Activated CD4-positive, alpha-beta memory T cell treated with anti-CD3 and anti-CD28 coated beads for 36 hours (primary cell): ENCODE results near the gene KIAA1671. TPM values are rescaled to one million over a fixed set of nuclear protein-coding genes. Genes with fewer than 3 reads are reported as not detected.
"Not testable (repeated sequence)": the region's sequence is repeated elsewhere in the genome, so short reads cannot be mapped to it uniquely, and the experiment has no call there.

Experiments used
- CTCF ChIA-PET: fragments of 350-600 bp; sonication (Branson Sonifier 250); formaldehyde crosslinking; loops from one replicate; lab custom pipeline; 2021; ENCODE audit warnings: antibody characterized with exemption, inconsistent platforms; lab: Charles Lee
- POLR2A ChIA-PET: fragments of 350-600 bp; sonication (Branson Sonifier 250); formaldehyde crosslinking; loops from one replicate; lab custom pipeline; 2021; ENCODE audit warnings: antibody characterized with exemption; lab: Charles Lee
- DNase-seq: peaks from one replicate; pipeline ENCODE4 v3.0.0-alpha.2; 2020
- H3K27ac Mint-ChIP-seq: one replicate; pipeline ENCODE4 v1.8.0; 2021; ENCODE audit warnings: mixed read lengths
- H3K27me3 Mint-ChIP-seq: one replicate; pipeline ENCODE4 v1.8.0; 2021; ENCODE audit warnings: mixed read lengths
- H3K36me3 Mint-ChIP-seq: one replicate; pipeline ENCODE4 v1.8.0; 2021; ENCODE audit warnings: mixed read lengths
- H3K4me1 Mint-ChIP-seq: one replicate; pipeline ENCODE4 v1.8.0; 2021; ENCODE audit warnings: low read depth, mixed read lengths
- H3K4me3 Mint-ChIP-seq: one replicate; pipeline ENCODE4 v1.8.0; 2021; ENCODE audit warnings: mild to moderate bottlenecking, mixed read lengths
- H3K9me3 Mint-ChIP-seq: one replicate; pipeline ENCODE4 v1.8.0; 2021; ENCODE audit warnings: mixed read lengths
- intact Hi-C: fragments of 100-400 bp; cut with micrococcal nuclease; formaldehyde crosslinking; loops from one replicate; pipeline ENCODE4 v1.15.1; 2023
- total RNA-seq, 2 experiments: library from RNA; stranded (reverse); gene quantifications; one replicate each; pipeline ENCODE4 v1.2.3, GENCODE V29; 2021

Gene KIAA1671
- total RNA-seq, 2 experiments from 2014 or later = 6.5 to 6.8 TPM

DNA sequence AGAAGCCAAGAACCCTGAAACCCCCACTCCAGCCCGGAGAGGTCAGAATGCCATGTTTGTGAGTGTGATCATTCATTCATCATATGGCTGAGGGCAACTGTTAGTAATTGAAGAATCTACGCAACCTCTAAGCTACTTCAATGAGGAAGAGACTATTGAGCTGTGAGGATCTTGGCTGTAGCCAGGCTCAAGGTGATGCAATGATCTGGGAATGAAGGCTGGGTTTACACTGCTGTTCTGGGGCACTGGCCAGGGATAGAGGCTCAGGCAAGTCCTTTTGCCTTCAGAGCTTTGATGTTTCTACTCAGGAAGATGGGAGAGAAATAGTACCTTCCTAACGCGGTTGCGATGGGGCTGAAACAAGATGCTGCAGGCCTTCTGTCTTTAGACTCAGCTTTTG, 279.8 kb downstream of the KIAA1671 start:
- Mint-ChIP-seq H3K4me3 (no peak overlapping the region), H3K36me3 (no peaks in the 10 kb centered on the region), H3K9me3 (no peaks in the 10 kb centered on the region), H3K4me1 (peaks cover 4% of the 10 kb centered on the region), H3K27me3 (peaks cover 31% of the 10 kb centered on the region), H3K27ac (no peak overlapping the region)
- intact Hi-C loops = loop anchor here (10.0 kb wide), 1 partner anchor 102 kb away; no protein-coding TSS in a partner anchor
- ChIA-PET CTCF (no interaction called here), POLR2A (no interaction called here)
- DNase-seq = no peak

DNA sequence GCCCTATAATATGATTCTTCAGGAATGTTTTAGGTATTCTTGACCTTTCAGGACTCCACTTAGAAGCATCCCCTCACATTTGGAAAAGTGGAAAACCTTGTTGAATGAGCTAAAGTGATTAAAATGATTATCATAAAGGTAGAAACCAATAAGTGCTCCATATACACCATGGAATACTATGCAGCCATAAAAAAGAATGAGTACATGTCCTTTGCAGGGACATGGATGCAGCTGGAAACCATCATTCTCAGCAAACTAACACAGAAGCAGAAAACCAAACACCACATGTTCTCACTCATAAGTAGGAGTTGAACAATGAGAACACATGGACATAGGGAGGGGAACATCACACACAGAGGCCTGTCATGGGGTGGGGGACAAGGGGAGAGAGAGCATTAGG, 281.2 kb downstream of the KIAA1671 start:
- POLR2A ChIA-PET, H3K9me3 Mint-ChIP-seq, H3K4me3 Mint-ChIP-seq, DNase-seq, H3K27ac Mint-ChIP-seq, H3K4me1 Mint-ChIP-seq, H3K36me3 Mint-ChIP-seq: not testable (repeated sequence)
- H3K27me3 Mint-ChIP-seq = peaks cover 34% of the 10 kb centered on the region
- CTCF ChIA-PET = interaction anchor here (1.0 to 2.0 kb wide), 2 partner anchors 24 to 100 kb away, joined by 3 to 6 read pairs; no protein-coding TSS in a partner anchor
- intact Hi-C loops = loop anchor here (10.0 kb wide), 1 partner anchor 101 kb away; no protein-coding TSS in a partner anchor

DNA sequence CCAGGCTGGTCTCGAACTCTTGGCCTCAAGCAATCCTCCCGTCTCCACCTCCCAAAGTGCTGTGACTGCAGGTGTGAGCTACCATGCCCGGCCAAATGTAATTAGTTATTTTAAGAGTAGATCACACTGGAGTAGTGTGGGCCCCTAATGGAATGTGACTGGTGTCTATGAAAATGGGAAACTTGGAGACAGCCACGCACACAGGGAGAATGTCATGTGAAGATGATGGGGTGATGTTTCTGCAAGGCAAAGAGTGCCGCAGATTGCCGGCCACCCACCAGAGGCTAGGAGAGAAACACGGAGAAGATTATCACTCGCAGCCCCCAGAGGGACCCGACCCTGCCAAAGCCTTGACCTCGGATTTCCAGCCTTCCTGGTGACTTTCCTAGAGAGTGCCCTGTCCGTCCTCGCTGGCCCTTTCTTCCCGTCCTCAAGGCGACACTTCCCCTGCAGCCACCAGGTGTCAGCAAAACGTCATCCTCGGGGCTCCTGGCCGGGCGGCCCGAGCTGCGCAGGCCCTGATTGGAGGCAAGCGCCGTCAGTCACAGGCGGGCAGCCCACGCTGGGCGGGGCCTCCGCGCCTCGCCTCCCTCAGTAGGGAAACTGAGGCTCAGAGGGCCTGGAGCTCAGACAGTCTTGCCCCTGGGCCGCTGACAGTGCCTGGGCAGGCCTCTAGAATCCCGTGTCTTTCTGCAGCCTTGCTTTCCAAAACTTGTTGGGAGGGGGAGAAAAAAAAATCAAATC, 283.2 kb downstream of the KIAA1671 start:
- CTCF ChIA-PET = interaction anchor here (0.6 to 1.6 kb wide), 8 partner anchors 18 to 209 kb away, joined by 3 to 5 read pairs (median 3); no protein-coding TSS in a partner anchor
- no peak overlapping the region for H3K27ac Mint-ChIP-seq
- intact Hi-C loops = loop anchor here (10.0 kb wide), 1 partner anchor 99 kb away; no protein-coding TSS in a partner anchor
- H3K4me1 Mint-ChIP-seq = peaks cover 4% of the 10 kb centered on the region
- POLR2A ChIA-PET = no interaction called here
- no peak overlapping the region for H3K4me3 Mint-ChIP-seq
- peaks cover 31% of the 10 kb centered on the region for H3K27me3 Mint-ChIP-seq
- no peaks in the 10 kb centered on the region for H3K9me3 Mint-ChIP-seq
- H3K36me3 Mint-ChIP-seq = no peaks in the 10 kb centered on the region
- peak; percentile 83 for DNase-seq

DNA sequence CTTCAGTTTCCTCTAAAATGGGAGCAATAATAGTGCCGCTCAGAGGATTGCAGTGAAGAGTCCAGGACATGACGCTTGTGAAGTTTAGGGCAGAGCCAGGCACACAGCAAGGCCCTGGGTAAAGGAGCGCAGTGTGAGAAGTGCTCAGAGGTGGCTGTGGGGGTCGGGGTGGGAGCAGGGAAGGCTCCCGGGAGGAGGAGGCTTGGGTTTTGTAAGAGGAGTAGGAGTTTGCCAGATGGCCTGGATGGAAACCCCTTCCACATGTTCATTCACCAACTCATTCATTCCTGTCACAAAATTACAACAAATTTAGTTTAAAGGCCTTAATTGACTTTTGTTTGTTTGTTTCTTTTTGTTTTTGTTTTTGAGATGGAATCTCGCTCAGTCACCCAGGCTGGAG, 283.9 kb downstream of the KIAA1671 start:
- ChIA-PET POLR2A (no interaction called here), CTCF (interaction anchor here (0.6 to 1.5 kb wide), 4 partner anchors 60 to 189 kb away, joined by 3 to 5 read pairs (median 3); no protein-coding TSS in a partner anchor)
- Mint-ChIP-seq H3K9me3 (no peaks in the 10 kb centered on the region), H3K27me3 (peaks cover 35% of the 10 kb centered on the region), H3K4me3 (no peak overlapping the region), H3K36me3 (no peaks in the 10 kb centered on the region), H3K27ac (no peak overlapping the region), H3K4me1 (peaks cover 4% of the 10 kb centered on the region)
- DNase-seq = no peak
- intact Hi-C loops = loop anchor here (10.0 kb wide), 1 partner anchor 98 kb away; no protein-coding TSS in a partner anchor

DNA sequence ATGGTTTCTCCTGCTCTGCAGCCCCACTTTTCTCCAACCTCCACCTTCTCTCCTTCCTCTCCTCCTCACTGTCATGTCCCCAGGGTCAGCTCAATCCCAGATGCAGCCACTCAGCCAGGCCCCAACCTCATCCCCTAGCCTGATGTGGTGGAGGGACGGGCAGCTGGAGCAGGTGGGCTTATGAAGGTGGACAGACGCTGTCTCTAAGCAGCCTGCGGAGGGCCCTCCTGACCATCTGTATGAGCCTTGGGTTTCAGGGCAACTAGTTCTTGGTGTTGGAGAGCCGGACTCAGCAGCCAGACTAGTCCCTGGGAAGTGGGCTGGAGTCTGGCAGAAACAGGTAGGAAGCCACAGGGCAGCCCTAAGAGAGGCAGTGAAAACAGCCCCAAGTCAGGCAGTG, 285.0 kb downstream of the KIAA1671 start:
- intact Hi-C loops = loop anchor here (10.0 kb wide), 1 partner anchor 97 kb away; no protein-coding TSS in a partner anchor
- CTCF ChIA-PET = no interaction called here
- H3K27ac Mint-ChIP-seq = no peak overlapping the region
- H3K4me1 Mint-ChIP-seq = peaks cover 4% of the 10 kb centered on the region
- POLR2A ChIA-PET = no interaction called here
- H3K27me3 Mint-ChIP-seq = peaks cover 31% of the 10 kb centered on the region
- H3K9me3 Mint-ChIP-seq = no peaks in the 10 kb centered on the region
- no peak for DNase-seq
- H3K4me3 Mint-ChIP-seq = no peak overlapping the region
- H3K36me3 Mint-ChIP-seq = no peaks in the 10 kb centered on the region

DNA sequence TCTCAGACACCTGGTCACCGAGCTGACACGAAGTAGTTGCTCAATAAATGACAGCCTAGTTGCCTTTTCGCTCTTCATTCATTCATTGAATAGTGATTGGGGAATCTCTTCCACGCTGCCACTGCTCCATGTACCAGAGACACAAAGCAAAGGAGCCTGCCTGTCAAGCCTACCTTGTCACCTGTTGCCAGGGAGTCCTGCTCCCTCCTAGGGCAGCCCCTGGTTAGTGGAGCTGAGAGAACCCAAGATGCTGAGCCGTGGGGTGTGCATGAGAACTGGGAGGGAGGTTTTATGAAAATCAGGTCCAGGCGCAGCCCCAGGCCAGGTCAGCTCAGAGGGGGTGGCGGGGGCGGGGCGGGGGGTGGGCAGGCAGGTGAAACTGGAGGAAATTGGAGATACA, 285.5 kb downstream of the KIAA1671 start:
- intact Hi-C loops = loop anchor here (10.0 kb wide), 1 partner anchor 97 kb away; no protein-coding TSS in a partner anchor
- H3K4me3 Mint-ChIP-seq, H3K27ac Mint-ChIP-seq, CTCF ChIA-PET, H3K9me3 Mint-ChIP-seq, H3K4me1 Mint-ChIP-seq, DNase-seq, POLR2A ChIA-PET, H3K36me3 Mint-ChIP-seq: not testable (repeated sequence)
- peaks cover 31% of the 10 kb centered on the region for H3K27me3 Mint-ChIP-seq

Other genes starting within 250 kb of the KIAA1671 start
- gene PIWIL3, start 178.0 kb upstream of the KIAA1671 start, total RNA-seq = not detected
- gene SGSM1, start 146.5 kb upstream of the KIAA1671 start, total RNA-seq = under 1 TPM; 0.29 to 0.38 TPM
- gene LHFPL7, start 6.0 kb upstream of the KIAA1671 start, total RNA-seq = not detected
- under 1 TPM; 0.27 to 0.43 TPM for gene CRYBB3, start 247.1 kb downstream of the KIAA1671 start, total RNA-seq